K562 (cell line): ENCODE results near the gene ATM. TPM values are rescaled to one million over a fixed set of nuclear protein-coding genes. Genes with fewer than 3 reads are reported as not detected.

Experiments
- BACH1 ChIP-seq: fragments of 200-800 bp; sonication (Bioruptor generic); IDR thresholded peaks from 2 replicates; pipeline ENCODE4 v1.6.1; 2016; ENCODE audit warnings: missing genetic modification characterization, missing compliant biosample characterization
- CBX8 ChIP-seq: fragments of 200-600 bp; sonication (generic); IDR thresholded peaks from 2 replicates; pipeline ENCODE4 v1.6.1; 2012; ENCODE audit warnings: borderline replicate concordance, mixed run types, low read depth, mild to moderate bottlenecking, moderate library complexity, mixed read lengths, low read length, control low read depth, inconsistent platforms; ENCODE audit not compliant: poor library complexity, severe bottlenecking; ENCODE audit errors: extremely low read depth
- CUX1 ChIP-seq: fragments of 200-800 bp; sonication (Bioruptor generic); IDR thresholded peaks from 2 replicates; pipeline ENCODE4 v1.6.1; 2016; ENCODE audit warnings: missing genetic modification characterization, missing compliant biosample characterization
- E2F4 ChIP-seq: sonication (generic); formaldehyde crosslinking; IDR thresholded peaks from 2 replicates; pipeline ENCODE4 v1.8.0; 2022; ENCODE audit warnings: mild to moderate bottlenecking, low read depth, missing genetic modification reagents
- HMG20A ChIP-seq: fragments of 450-650 bp; formaldehyde crosslinking; conservative IDR thresholded peaks from 2 replicates; pipeline ENCODE4 v1.4.0; 2020; ENCODE audit warnings: mild to moderate bottlenecking, mixed read lengths
- HMGXB4 ChIP-seq: sonication (generic); formaldehyde crosslinking; IDR thresholded peaks from 2 replicates; pipeline ENCODE4 v1.8.1; 2023; ENCODE audit warnings: mild to moderate bottlenecking, missing genetic modification reagents
- MBD1 ChIP-seq: fragments of 250-450 bp; sonication (Bioruptor Pico); IDR thresholded peaks from 2 replicates; pipeline ENCODE4 v1.8.0; 2022; ENCODE audit warnings: inconsistent platforms
- NR4A1 ChIP-seq, 2 experiments: fragments of 250-450 bp in 1 of 2; fragments of 450-650 bp in 1 of 2; sonication (Bioruptor Pico) in 1 of 2; IDR thresholded peaks; 2 replicates each; pipeline versions ENCODE4 v1.4.0 to v1.6.1; 2016 to 2020; ENCODE audit warnings: mild to moderate bottlenecking in 2 of 2, missing compliant biosample characterization in 1 of 2, missing genetic modification characterization in 1 of 2, moderate library complexity in 1 of 2
- PHB ChIP-seq: fragments of 250-450 bp; sonication (Bioruptor Pico); IDR thresholded peaks from 2 replicates; pipeline ENCODE4 v1.5.0; 2021
- SMARCC2 ChIP-seq: fragments of 450-650 bp; IDR thresholded peaks from 2 replicates; pipeline ENCODE4 v1.6.1; 2017; ENCODE audit warnings: antibody characterized with exemption, moderate library complexity, mild to moderate bottlenecking, low read depth
- SREBF1 ChIP-seq: fragments of 150-350 bp; IDR thresholded peaks from 2 replicates; pipeline ENCODE4 v1.6.1; 2014; ENCODE audit warnings: antibody characterized with exemption, low read depth, low read length, borderline replicate concordance
- polyA plus RNA-seq, 8 experiments: library from polyadenylated mRNA; depleted of rRNA in 4 of 8; stranded (reverse) in 5 of 8; unstranded in 3 of 8; fragments of >200 nt; fragmentation: Nextera tagmentation in 2 of 8; fragmentation: Illumina TruSeq in 1 of 8; extraction: Ambion mirVana in 2 of 8; extraction: Trizol in 1 of 8; gene quantifications; 2 replicates each; pipeline versions ENCODE4 v1.2.1 to v1.2.3, GENCODE V29; 2011 to 2014; ENCODE audit warnings: inconsistent platforms in 1 of 8, missing spikeins in 1 of 8
- total RNA-seq, 7 experiments: library from RNA; depleted of rRNA in 6 of 7; stranded (reverse); fragments of >200 nt in 6 of 7; fragmentation: Illumina TruSeq in 2 of 7; extraction: Trizol in 2 of 7; gene quantifications; 2 replicates each; pipeline versions ENCODE4 v1.2.1 to v1.2.3, GENCODE V29; 2011 to 2021; ENCODE audit warnings: low replicate concordance in 1 of 7
- TF ChIP-seq, protein P1 (sequence below): IDR thresholded peaks from 2 replicates; pipeline ENCODE4 v1.6.1; 2012; ENCODE audit warnings: low read depth, low read length, improper control_type of control experiment, borderline replicate concordance

Gene ATM
- total and polyA plus RNA-seq, 9 of the 15 experiments (the other 6 are each of a cell fraction or from before 2014, with no cell fraction given), result 8.3 to 46.8 (median 26.2) TPM

DNA sequence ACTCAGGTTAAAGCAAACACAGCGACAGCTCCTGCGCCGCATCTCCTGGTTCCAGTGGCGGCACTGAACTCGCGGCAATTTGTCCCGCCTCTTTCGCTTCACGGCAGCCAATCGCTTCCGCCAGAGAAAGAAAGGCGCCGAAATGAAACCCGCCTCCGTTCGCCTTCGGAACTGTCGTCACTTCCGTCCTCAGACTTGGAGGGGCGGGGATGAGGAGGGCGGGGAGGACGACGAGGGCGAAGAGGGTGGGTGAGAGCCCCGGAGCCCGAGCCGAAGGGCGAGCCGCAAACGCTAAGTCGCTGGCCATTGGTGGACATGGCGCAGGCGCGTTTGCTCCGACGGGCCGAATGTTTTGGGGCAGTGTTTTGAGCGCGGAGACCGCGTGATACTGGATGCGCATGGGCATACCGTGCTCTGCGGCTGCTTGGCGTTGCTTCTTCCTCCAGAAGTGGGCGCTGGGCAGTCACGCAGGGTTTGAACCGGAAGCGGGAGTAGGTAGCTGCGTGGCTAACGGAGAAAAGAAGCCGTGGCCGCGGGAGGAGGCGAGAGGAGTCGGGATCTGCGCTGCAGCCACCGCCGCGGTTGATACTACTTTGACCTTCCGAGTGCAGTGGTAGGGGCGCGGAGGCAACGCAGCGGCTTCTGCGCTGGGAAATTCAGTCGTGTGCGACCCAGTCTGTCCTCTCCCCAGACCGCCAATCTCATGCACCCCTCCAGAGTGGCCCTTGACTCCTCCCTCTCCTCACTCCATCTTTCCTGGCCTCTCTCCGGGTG is at the start of gene ATM, which contains the start of gene NPAT (continued):
- TF ChIP-seq MBD1 (CRISPR knock-in tag) (no peak), E2F4 (CRISPR knock-in tag) (peak; percentile 88), BACH1 (no peak), HMGXB4 (no peak; the same call in 1 of the 2 replicates), PHB (CRISPR knock-in tag) (no peak), CBX8 (no peak), CUX1 (no peak), SMARCC2 (no peak), HMG20A (no peak), SREBF1 (no peak), NR4A1 (CRISPR knock-in tag; IDR thresholded peaks at IDR 0.05) (no peak), NR4A1 (tag; IDR thresholded peaks at IDR 0.05) (no peak)
- TF ChIP-seq, protein P1, sequence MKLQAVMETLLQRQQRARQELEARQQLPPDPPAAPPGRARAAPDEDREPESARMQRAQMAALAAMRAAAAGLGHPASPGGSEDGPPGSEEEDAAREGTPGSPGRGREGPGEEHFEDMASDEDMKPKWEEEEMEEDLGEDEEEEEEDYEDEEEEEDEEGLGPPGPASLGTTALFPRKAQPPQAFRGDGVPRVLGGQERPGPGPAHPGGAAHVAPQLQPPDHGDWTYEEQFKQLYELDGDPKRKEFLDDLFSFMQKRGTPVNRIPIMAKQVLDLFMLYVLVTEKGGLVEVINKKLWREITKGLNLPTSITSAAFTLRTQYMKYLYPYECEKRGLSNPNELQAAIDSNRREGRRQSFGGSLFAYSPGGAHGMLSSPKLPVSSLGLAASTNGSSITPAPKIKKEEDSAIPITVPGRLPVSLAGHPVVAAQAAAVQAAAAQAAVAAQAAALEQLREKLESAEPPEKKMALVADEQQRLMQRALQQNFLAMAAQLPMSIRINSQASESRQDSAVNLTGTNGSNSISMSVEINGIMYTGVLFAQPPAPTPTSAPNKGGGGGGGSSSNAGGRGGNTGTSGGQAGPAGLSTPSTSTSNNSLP, result no peak
